Mucosa of rectum (tissue), 2 donors: ENCODE data around the gene CLCN2.

Source experiments
- H3K27ac ChIP-seq, 2 donors: one replicate each; pipeline ENCODE4 v1.7.0; 2013; ENCODE audit warnings: inconsistent platforms in 2 of 2, low read depth in 2 of 2, low read length in 2 of 2
- H3K27me3 ChIP-seq, 2 donors: one replicate each; pipeline ENCODE4 v1.7.0; 2013; ENCODE audit warnings: low read length in 2 of 2; ENCODE audit not compliant: control insufficient read depth in 2 of 2, insufficient read depth in 2 of 2
- H3K36me3 ChIP-seq, 2 donors: one replicate each; pipeline ENCODE4 v1.7.0; 2013; ENCODE audit warnings: low read length in 2 of 2; ENCODE audit not compliant: control insufficient read depth in 2 of 2, insufficient read depth in 2 of 2
- H3K4me1 ChIP-seq, 2 donors: one replicate each; pipeline ENCODE4 v1.7.0; 2013; ENCODE audit warnings: low read length in 2 of 2, mild to moderate bottlenecking in 1 of 2; ENCODE audit not compliant: control insufficient read depth in 2 of 2, insufficient read depth in 2 of 2
- H3K4me3 ChIP-seq, 2 donors: one replicate each; pipeline ENCODE4 v1.7.0; 2013; ENCODE audit warnings: low read length in 2 of 2
- H3K9ac ChIP-seq, 2 donors: one replicate each; pipeline ENCODE4 v1.7.0; 2013; ENCODE audit warnings: low read length in 2 of 2, low read depth in 1 of 2, mild to moderate bottlenecking in 1 of 2
- H3K9me3 ChIP-seq, 2 donors: one replicate each; pipeline ENCODE4 v1.7.0; 2013; ENCODE audit warnings: low read length in 2 of 2; ENCODE audit not compliant: control insufficient read depth in 2 of 2
- donor health status: healthy.
- donor health status: Normal muscosa, but diverticular disease.

CLCN2 gene

DNA sequence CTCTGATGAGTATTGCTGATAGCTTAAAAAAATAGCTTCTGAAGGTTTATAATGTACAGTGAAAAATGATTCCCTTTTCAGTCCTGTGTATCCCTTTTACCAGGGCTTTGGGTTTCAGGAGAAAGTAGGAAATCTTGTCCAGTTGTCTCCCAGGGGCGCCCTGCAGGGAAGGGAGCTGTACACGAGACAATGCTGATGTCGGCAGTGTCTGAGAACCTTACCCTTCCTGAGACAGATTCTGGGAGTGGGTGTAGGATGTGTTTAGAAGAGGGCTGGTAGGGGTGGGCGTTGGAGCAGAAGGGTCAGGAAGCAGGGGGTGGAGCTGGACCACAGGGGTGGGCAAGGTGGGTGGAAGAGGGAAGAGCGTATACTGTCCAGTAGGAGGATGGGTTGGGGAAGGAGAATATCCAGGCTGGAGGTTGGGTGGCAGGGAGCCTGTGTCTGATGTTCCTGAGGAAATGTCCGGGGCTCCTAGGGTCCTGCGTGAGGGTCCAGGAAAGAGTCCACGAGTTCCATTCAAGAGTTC, 11.0 kb upstream of the CLCN2 start:
- H3K9ac ChIP-seq = no peak overlapping the region
- peaks cover 0 to 9% of the 10 kb centered on the region in 2 donors for H3K27me3 ChIP-seq
- H3K4me1 ChIP-seq = peaks cover 0 to 3% of the 10 kb centered on the region in 2 donors
- no peaks in the 10 kb centered on the region for H3K9me3 ChIP-seq
- peaks cover 14 to 19% of the 10 kb centered on the region in 2 donors for H3K36me3 ChIP-seq
- H3K27ac ChIP-seq = no peak overlapping the region
- no peak overlapping the region for H3K4me3 ChIP-seq

DNA sequence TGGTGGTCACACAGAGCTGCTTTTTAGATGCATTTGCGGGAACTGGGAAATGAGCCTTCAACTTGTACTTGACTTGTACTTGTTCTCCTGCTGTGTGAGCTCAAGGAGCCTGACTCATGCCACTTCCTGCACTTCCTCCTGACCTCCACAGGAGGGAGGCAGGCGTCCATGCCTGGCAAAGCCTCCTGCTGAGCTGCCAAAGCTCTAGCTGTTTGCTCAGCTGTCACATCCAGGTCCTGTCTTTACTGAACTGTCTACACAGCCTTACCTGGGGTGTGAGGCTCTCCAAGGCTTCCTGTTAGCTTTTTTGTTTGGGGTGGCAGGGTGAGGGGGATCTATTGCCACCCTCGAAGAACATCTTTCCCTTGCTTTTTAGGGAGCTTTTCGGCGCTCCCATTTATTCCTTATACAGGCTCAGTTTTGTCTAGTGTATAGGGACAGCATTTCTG, 10.2 kb upstream of the CLCN2 start:
- H3K27me3 ChIP-seq = peaks cover 0 to 9% of the 10 kb centered on the region in 2 donors
- H3K36me3 ChIP-seq = peaks cover 18 to 22% of the 10 kb centered on the region in 2 donors
- H3K27ac ChIP-seq = no peak overlapping the region
- H3K9ac ChIP-seq = no peak overlapping the region
- peaks cover 0 to 3% of the 10 kb centered on the region in 2 donors for H3K4me1 ChIP-seq
- no peaks in the 10 kb centered on the region for H3K9me3 ChIP-seq
- no peak overlapping the region for H3K4me3 ChIP-seq

DNA sequence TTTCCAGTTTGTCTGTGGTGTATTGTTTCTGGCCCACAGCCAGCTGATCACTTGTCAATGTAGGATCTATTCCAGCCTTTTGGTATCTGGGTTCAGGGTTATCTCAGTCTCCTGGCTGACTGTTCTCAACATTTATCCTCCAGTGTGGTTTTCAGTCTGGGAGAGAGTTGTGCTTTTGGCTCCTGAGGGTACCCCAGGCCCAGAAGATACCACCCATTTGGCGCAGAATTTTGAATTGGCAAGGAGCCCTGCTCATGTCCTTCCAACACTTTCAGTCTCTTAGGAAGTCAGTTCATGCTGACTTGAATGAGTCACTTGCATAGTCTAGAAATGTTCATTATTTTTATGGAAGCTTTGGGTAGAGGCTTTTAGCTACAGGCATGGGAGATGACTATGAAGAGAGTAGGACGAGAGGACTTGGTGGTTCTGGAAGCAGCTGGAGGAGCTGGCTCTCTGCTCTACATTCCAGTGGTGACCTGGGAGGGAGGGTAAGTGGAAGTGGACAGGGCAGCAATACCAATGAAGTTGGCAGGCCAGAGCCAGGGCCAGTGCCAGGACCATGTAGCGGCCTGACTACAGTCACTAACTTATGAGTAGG, 7.3 kb upstream of the CLCN2 start:
- Histone ChIP-seq H3K9me3 (no peaks in the 10 kb centered on the region), H3K27me3 (peaks cover 0 to 5% of the 10 kb centered on the region in 2 donors), H3K36me3 (peaks cover 29 to 32% of the 10 kb centered on the region in 2 donors), H3K27ac (no peak overlapping the region), H3K4me1 (peaks cover 6 to 12% of the 10 kb centered on the region in 2 donors), H3K4me3 (no peak overlapping the region), H3K9ac (no peak overlapping the region)

DNA sequence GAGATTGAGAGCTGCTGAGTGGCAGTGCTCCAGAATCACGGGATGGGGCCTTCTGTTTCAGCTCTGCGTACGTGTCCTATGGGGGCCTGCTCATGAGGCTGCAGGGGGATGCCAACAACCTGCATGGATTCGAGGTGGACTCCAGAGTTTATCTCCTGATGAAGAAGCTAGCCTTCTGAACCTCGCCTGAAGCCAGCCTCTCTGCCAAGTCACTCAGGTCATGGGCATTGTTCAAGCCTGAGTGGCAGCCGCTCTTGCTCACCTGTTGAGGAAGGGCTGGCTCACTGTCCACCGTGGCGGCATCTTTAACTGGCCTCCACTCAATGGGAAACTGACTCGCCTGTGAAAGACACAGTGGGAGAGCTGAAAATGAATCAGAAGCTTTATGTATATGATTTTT, 6.7 kb upstream of the CLCN2 start:
- H3K36me3 ChIP-seq = peaks cover 29 to 32% of the 10 kb centered on the region in 2 donors
- H3K27ac ChIP-seq = no peak overlapping the region
- peaks cover 9 to 14% of the 10 kb centered on the region in 2 donors for H3K4me1 ChIP-seq
- H3K27me3 ChIP-seq = no peaks in the 10 kb centered on the region
- H3K9ac ChIP-seq = no peak overlapping the region
- no peak overlapping the region for H3K4me3 ChIP-seq
- H3K9me3 ChIP-seq = no peaks in the 10 kb centered on the region

DNA sequence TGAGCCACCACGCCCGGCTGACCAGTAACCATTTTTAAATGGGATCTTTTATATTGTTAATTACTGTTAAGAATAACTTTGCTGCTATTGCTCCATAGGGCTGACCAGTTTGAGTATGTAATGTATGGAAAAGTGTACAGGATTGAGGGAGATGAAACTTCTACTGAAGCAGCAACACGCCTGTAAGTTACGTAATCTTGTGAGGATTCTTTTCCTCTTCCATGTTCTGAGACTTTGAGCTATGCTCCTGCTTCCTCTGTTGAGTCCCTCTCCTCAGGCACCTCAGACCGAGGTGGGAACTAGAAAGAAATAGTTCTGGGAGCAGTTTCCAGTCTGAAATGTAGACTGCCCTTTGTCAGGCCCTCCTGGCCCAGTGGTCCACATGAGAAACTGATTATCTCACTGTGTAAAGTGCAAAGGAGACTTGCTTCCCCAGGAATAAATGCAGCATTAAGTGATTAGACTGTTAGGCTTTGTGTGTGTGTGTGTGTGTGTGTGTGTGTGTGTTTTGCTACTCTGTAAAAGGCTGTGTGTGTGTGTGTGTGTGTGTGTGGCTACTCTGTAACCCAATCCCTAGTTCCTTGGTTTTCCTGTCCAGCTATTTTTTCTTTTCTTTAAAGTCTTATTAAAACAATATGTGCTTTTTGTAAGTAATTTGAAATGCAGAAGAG, 5.3 kb upstream of the CLCN2 start:
- no peak overlapping the region for H3K4me3 ChIP-seq
- no peaks in the 10 kb centered on the region for H3K9me3 ChIP-seq
- H3K4me1 ChIP-seq = peaks cover 9 to 16% of the 10 kb centered on the region in 2 donors
- H3K27me3 ChIP-seq = no peaks in the 10 kb centered on the region
- H3K36me3 ChIP-seq = peaks cover 29 to 32% of the 10 kb centered on the region in 2 donors
- H3K9ac ChIP-seq = no peak overlapping the region
- no peak overlapping the region for H3K27ac ChIP-seq

DNA sequence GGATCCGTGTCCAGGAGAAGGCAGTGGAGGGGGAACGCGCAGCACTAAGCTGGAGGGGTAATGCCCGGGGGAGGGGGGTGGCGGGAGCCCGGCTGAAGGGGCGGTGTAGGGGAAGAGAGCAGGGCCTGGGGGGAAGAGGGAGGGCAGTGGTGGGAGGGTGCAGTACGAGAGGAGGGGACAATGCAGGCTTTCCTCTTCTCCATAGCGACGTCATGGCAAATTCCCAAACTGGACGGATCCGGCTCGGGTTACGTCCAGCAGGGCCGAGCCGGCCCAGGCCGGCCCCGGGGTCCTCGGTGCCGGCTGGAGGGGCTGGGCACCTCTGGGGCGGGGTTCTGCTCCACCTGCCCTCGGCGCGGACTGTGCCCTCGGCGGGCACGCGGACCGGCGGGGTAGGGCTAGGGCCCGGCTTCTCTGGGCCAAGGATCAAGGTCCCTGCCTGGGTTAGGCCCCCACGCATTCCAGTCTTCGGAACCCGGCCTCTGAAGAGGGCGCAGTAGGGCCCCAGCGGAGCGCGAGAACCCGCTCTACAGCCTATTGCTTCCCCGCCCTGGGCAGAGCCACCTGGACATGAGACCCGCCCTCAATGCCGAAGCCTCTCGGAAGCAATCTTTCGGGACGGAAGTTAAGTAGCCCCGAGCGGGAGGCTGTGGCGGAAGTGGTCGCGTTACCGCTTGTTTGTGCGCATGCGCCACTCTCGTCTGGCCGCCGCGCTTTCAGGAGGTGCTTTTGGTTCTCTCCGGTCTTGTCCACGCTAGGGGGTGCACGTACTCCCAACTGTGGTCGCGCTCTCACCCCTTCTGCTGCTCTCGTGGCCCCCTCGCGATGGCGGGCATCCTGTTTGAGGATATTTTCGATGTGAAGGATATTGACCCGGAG, 1.5 kb upstream of the CLCN2 start:
- peaks cover 18 to 27% of the 10 kb centered on the region in 2 donors for H3K36me3 ChIP-seq
- no peaks in the 10 kb centered on the region for H3K9me3 ChIP-seq
- peaks cover 20 to 27% of the 10 kb centered on the region in 2 donors for H3K4me1 ChIP-seq
- H3K27me3 ChIP-seq = no peaks in the 10 kb centered on the region
- H3K4me3 ChIP-seq = peak overlapping the region; percentile 87 to 89
- peak overlapping the region; percentile 94 to 98 for H3K9ac ChIP-seq
- peak overlapping the region; percentile 97 to 99 for H3K27ac ChIP-seq

DNA sequence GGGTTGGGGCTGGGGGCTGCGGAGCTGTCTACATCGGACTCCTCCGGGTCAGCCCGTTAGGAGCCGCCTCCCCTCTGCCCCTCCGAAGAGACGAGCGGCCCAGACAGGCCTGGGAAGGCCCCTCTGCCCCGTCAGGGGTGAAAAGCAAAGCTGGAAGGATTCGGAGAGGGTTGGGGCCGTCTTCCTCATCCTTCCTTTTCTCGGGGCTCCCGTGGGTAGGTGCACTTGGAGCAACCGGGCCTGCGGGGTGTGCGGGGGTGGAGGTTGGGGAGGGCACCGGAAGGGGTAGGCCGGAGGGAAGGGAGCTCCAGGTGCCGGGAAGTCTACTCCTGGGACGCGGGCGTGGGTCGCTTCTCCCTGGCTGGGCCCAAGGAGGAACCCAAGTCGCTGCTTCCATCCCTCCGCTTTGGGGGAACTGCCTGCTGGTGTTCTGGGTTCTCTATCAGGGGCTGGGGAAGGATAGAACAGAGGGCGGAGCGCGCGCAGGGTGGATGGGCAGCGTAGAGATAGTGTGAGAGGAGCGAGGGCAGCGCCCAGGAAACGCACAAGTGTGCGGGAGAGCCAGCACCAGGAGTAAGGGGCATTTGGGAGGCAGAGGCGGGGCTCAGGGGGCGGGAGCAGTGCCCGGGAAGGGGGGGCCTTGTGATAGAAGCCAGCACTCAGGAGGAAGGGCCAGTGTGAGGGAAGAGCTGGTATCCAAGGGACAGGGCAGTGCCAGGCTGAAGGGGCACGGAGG, 695 bp upstream of the CLCN2 start:
- H3K9ac ChIP-seq = peak overlapping the region; percentile 94 to 98
- peaks cover 24 to 29% of the 10 kb centered on the region in 2 donors for H3K36me3 ChIP-seq
- no peaks in the 10 kb centered on the region for H3K27me3 ChIP-seq
- peak overlapping the region; percentile 87 to 89 for H3K4me3 ChIP-seq
- peaks cover 20 to 27% of the 10 kb centered on the region in 2 donors for H3K4me1 ChIP-seq
- peak overlapping the region; percentile 97 to 99 for H3K27ac ChIP-seq
- no peaks in the 10 kb centered on the region for H3K9me3 ChIP-seq

DNA sequence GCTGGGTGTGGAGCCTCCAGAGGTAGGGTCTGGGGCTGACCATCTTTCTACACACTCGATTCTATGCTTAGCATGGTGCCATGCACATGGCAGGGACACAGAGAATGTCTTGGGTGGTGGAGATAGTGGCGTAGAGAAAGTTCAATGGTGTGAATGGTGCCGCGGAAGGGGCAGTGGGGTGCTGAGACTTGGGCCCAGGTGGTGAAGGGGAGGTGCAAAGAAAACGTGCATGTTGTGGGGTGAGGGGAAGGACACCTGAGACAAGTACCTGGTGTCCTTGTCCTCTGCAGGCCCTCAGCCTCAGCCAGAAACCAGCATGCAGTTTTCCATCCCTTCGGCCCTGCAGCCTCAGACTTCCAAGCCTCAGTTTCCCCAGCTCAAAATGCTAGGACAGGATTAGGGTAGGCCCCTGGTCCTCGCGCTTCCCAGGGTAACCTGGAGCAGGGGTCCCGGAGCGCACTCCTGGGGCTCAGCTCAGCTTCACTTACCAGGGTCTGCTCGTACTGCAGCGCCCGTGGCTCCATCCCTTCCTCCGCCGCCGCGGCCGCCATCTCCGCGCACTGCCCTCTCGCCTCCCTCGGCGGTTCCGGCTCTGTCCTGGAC, 375 bp downstream of the CLCN2 start:
- H3K9ac ChIP-seq = peak overlapping the region; percentile 81 to 98
- H3K27me3 ChIP-seq = no peaks in the 10 kb centered on the region
- H3K4me3 ChIP-seq = peak overlapping the region; percentile 87 to 89
- peaks cover 20 to 27% of the 10 kb centered on the region in 2 donors for H3K36me3 ChIP-seq
- no peaks in the 10 kb centered on the region for H3K9me3 ChIP-seq
- H3K27ac ChIP-seq = peak overlapping the region; percentile 97 to 99
- H3K4me1 ChIP-seq = peaks cover 20 to 27% of the 10 kb centered on the region in 2 donors
